GM18520 (cell line): Measurements from ENCODE around the gene TRIB2.

Experiments used
- ATAC-seq: cut with Tn5 transposase; IDR thresholded peaks from one replicate; pipeline ENCODE4 v1.9.1; 2021; ENCODE audit not compliant: unreplicated experiment

TRIB2 gene

DNA sequence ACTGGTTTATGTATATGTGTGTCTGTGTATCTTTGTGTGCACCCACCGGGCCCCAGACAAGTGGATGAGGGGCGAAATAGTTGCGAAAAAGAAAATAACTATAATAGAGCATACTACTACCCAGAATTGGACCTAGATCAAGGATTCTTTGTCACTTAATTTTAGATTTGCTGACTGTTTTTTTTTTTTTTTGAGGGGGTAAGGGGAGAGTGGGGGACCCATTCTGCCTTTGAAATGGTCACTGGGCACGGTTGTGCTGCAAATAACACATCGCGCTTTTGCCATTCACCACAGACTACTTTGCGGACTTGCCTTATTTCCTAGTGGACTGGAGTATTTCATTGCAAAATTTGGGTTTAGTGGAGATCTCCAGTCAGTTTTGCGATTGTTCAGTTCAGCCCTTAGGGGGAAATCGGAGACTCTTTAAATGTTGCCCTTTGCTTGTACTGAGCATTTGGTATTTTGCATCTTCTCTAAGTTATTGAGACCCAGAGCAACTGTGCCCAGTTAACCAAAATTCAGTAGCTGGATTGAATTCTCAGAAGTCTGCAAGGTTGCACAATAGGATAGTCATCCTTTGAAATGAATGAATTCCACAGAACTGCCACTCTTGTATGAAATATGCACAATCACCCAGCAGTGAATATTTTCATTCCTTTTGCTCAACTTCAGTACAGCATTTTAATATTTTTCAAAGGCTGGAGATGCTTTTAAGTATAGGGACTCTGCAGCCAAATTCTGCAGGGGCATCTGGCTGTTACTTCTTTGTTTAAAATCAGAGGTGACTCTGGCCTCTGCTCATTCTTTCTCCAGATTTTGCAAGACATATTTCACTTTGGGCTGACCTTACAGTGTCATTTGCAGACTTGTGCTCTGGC, 2.9 kb downstream of the TRIB2 start:
- no peak for ATAC-seq

GRCh38 chr2:12720278-12720620, 3.5 kb downstream of the TRIB2 start:
- no peak for ATAC-seq

GRCh38 chr2:12720754-12721378, 4.1 kb downstream of the TRIB2 start:
- ATAC-seq = no peak

DNA sequence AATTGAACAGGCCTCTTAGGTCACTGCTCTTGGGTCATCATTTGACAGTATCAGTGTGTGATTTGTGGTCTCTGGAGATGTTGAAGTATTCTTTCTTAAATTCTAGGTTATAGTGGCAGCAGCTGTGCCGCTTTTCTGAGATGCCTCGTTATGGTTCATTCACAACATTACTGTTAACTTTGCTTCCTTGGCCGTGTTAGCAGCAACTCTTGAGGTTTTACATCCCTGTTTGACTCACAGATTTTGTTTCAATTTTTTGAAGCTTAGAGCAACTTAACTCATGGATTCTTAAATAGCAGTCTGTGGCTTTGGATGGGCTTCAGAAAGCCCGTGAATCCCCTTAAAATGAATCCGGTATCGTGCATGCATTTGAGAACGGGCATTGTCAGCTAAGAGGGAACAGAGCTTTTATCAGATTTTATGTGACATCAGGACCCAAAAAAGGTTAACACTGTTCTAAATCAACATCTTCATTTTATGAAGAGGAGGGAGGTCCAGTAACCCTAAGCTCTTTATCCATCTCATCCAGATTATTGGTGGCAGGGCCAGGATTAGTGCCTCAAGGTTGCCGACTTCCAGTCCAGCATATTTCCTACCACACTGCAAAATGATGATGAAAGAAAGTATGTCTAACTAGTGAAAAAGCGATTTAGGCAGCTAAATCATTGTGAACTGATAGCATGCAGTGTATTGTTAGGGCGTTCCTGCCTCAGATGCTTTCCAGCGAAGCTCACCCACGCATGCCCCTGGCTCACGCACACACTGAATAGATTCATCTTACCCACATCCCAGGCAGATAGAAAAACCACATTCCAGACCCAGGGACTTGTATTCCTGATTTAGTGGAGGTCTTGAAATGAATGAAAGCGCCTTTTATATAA, 5.1 kb downstream of the TRIB2 start:
- ATAC-seq = no peak

DNA sequence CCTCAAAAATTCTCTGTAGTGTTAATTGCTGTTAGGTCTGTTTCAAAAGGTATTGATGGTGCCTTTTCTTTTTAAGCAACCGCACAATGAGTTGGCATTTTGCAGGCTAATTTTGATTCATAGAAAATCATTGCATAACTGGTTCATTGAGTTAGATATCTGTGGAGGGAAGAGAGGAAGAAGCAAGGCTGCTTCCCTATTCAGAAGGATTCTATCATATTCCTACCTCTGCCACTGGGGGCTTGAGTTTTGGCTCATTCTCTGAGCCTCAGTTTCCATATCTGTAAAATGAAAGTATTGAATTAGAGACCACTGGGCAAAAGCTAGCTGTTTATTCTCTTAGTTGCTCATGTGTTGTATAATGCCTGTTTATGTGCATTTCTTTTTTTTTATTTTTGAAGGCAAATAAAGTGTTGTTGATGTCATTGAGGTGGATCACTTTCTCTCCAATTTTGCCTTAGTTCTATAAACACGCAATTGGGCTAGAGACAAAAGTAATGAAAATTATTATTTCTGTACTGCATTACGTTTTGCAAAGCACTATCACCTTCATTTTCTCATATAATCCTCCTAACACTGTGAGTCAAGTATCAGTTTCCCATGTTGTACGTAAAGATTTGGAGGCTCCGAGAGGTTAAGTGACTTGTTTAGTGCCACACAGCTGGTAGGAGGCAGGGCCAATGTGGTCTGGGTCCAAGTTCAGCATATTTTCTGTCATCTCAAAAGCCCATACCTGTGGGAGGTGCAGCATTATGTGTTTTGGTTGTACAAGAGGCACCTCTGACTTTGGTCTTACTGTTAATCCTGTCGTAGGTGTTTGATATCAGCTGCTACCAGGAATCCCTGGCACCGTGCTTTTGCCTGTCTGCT, 5.9 kb downstream of the TRIB2 start:
- no peak for ATAC-seq

DNA sequence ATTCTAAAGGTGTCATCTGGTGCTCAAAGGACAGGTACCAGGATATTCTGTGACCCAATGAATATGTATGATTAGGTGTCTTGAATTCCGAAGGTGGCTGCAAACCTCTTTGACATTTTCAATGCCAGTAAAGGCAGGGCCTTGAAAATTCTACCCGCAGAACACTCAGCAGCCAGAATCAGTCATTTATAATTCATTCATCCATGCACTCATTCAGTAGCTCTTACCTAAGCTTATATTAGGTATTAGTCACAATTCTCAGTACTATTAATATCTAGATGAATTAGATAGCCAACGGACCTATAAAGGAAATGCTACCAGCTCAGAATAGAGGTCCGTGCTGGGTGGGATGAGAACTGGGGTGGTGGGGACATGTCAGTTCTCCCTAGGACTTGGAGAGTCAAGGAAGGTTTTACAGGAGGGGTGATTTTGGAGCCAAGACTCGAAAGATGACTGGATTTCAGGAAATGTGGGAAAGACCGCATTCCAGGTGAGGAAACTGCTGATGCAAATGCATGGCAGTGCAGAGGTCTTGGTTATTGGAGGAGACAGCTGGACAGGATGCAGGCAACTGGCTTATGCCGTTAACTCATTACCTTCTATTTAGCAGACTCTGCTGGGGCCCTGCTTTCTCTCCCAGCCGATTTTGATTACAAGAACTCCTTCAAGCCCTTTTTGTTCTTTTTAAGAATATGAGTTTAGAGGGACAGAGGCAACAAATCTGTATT, 7.2 kb downstream of the TRIB2 start:
- ATAC-seq = no peak

DNA sequence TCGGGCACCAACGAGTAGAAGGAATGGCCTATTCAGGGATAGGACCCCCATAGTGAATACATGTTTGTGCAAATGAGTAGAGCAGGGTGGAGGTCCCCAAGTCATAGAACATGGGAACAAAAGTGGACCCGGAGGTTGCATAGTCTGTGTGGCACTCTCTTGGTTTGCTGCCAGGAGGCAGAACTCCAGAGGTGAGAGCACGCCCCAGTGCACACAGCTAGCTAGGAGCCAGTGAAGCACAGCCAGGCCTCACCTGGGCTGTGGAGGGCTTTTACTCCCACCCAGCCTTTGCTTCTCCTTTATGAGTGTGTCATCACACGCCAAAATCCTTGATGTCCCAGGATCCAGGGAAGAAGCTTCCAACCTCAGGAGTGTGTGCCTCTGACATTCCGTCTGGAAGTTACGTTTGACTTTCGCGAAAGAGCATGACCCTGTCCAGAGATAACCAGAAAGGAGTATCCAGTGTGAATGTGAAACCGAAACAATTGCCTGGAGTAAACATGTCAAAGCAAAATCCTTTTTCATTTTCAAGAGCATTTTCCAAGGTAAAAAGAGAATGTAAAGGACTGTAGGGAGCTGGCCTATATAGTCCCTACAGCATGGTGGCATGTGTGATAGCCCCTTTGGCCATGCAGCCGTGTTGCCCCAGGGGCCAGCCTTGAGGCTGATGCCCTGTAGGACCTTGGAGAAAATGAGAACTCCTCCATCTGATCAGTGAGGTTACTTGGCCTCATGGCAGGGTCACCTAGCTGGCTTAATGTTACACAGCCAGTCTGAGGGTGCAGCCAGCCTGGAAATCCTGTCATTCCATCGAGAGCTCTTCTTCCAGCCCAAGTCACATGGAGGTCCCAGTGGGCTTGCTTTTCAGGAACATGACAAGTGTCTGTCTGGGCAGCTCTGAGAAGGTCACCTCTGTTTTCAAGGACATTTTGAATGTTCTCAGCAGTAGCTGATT, 8.8 kb downstream of the TRIB2 start:
- no peak for ATAC-seq

DNA sequence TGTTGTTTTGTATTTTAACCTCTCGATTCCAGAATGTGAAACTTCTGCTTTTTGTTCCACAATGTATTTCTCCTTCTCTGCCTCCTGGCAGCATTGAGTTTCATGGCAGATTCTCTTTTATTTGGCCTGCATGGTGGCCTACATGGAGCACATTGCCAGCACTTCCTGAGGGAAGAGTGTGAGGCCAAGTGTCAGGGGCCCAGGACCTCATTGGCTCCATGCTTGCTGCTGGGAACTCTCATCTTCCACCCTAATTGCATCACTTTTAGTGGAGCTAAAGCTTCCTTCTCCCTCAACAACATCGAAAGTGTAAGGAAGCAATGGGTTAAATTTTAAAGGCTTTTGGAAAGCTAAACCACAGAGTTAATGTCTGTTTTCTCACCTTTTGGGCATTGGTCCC, 9.5 kb downstream of the TRIB2 start:
- ATAC-seq = no peak

DNA sequence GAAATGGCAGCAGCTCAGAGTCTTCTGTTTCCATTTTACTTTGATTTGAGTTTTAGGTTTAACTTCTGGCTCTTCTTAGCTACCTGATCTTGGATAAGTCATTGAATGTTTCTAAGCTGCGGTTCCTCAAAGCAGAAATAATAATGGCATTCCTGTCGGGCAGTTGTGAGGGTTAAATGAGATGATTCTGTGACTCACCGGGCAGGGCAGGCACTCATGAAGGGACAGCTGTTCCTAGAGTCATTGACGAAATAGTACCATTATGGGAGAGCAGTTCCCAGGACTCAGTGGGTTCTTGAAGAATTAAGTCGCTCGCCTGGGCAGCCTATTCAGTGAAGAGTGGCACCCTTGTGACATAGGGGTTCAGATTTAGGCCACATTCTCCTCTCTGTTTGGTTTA, 10.3 kb downstream of the TRIB2 start:
- no peak for ATAC-seq

DNA sequence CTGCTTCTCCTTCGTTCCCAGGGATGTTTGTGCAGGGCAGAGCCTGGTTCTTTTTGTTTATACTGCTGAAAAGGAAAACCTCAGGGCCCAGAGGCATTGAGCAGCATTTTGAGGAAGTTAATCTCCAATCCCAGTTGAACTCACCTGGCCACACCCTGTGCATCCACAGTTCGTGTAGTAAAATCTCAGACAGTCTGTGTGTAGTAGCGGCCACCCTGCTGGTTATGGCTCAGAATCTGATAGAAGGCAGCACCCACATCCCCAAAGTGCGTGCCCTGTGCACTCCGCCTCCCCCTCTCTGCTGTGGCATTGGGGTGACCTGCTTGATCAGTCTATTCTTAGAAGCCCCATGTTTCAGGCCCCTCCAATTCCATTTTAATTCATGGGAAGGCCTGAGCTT, 10.9 kb downstream of the TRIB2 start:
- ATAC-seq = no peak

GRCh38 chr2:12728221-12728777, 11.6 kb downstream of the TRIB2 start:
- peak; percentile 67 for ATAC-seq

DNA sequence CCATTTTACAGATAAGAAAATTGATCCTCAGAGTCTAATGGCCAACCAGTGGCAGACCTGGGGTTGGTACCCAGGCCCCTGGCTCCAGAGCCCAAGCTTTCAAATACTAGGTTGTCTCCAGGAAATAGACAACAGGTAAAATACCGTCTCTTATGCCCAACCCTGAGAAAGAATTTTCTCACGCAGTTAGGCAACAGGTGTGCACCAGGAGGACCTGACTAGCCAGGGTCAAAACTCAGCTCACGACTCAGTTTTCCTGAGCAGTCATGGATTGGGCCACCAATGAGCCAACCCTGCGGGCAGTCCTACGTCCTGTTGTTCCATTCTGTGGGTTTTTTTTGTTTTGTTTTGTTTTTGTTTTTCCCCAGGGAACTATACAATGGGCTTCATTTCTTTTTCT, 13.5 kb downstream of the TRIB2 start:
- no peak for ATAC-seq

GRCh38 chr2:12731701-12732280, 15.1 kb downstream of the TRIB2 start:
- no peak for ATAC-seq

GRCh38 chr2:12732651-12733050, 15.9 kb downstream of the TRIB2 start:
- no peak for ATAC-seq

DNA sequence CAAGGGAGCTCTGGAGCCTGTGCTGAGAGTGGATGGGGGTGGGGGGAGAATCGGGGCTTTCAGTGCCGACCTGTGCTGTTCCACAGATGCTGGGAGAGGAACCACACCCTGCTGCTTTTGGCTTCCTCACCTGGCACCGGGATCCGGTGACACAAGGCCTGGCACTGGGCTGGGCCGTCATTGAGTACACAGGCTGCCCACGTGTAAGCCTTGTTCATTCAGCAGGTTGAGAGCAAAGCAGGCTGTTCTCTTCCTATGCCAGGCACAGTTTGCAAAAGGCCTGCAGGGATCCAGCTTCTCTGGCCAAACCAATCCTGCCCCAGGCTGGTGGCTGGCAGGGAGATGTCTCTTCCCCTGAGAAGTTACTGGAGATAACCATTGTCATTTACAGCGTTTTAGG, 17.1 kb downstream of the TRIB2 start:
- ATAC-seq = no peak

DNA sequence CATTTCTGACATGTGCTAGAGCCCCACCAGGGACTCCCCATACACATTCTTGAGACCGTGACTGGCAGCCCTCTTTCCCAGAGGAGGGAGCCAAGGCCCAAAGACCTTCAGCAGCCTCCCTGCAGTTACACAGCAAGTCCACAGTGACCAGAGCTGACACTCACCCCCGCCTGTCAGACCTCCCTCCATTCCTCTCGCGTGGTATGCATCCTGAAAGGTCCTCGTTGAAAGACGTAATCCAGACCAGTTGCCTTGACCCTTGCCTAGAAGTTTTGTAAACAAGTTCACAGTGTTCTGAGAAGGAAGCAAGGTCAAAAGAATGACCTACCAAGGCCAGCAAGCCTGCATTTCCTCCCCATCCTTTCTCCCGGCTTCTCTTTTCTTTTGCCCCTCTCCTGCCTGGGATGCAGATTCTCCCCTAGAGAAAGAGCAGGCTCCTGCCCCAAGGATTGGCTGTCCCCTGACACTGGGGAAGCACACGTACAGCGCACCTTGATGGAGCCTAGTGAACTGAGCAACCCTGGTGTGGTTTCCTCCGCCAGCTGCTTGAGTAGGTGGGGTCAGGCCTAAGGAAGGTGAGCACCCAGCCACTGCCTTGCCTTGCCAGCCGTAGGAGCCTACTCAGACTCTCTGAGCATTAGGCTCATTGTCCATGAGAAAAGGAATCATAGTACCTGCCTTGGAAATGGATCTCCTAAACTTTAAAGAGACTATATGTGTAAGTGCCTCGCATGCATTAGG, 18.3 kb downstream of the TRIB2 start:
- no peak for ATAC-seq

DNA sequence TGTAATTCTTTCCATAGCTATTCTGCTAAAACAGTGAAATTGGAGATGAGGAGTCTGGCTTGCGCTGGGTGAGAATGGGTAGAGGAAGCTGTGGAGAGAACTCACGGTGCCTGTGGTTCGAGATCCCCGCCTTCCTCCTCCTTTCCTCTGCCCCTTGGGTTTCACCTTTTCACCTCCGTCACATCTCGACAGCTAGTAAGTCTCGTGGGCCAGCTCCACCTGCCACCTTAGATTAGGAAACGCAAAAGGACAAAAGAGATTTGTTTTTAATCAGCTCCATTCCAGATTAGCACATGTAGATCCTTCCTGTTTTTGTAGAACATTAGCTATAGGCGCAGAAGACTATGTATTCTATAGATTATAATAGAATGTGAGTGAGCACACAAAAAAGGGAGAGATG, 20.6 kb downstream of the TRIB2 start:
- ATAC-seq = no peak
